ENCODE data around the gene YIPF5.

DNA sequence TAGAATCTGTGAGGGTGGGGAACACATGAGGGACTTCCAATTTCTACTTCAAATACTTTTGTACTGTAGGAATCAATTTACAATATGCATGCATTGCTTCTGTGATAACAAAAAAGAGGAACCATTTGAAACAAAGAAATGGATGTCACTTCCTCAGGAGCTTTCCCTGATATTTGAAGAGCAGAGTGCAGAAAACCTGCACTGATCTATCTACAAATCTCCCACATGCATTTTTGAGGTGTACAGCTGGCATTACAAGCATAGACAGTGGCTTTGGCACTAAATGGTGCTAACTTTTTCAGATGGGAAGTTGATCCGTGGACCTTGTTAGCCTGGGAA, 27.7 kb downstream of the YIPF5 start:
- TF ChIP-seq, protein P1, sequence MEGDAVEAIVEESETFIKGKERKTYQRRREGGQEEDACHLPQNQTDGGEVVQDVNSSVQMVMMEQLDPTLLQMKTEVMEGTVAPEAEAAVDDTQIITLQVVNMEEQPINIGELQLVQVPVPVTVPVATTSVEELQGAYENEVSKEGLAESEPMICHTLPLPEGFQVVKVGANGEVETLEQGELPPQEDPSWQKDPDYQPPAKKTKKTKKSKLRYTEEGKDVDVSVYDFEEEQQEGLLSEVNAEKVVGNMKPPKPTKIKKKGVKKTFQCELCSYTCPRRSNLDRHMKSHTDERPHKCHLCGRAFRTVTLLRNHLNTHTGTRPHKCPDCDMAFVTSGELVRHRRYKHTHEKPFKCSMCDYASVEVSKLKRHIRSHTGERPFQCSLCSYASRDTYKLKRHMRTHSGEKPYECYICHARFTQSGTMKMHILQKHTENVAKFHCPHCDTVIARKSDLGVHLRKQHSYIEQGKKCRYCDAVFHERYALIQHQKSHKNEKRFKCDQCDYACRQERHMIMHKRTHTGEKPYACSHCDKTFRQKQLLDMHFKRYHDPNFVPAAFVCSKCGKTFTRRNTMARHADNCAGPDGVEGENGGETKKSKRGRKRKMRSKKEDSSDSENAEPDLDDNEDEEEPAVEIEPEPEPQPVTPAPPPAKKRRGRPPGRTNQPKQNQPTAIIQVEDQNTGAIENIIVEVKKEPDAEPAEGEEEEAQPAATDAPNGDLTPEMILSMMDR (IDR thresholded peaks at IDR 0.05), result no peak
- TF ChIP-seq ZFX (IDR thresholded peaks at IDR 0.05; ENCODE audit: borderline replicate concordance), result no peak
